Muscle of leg (tissue), 11 donors: ENCODE measurements around the gene DVL3. TPM values are rescaled to one million over a fixed set of nuclear protein-coding genes. Genes with fewer than 3 reads are reported as not detected.
A peak's percentile ranks its signal among the peaks of the same experiment; 100 is the strongest.

Experiments
- DNase-seq: peaks from one replicate; pipeline ENCODE4 v3.0.0; 2013
- H3K27ac ChIP-seq: one replicate; pipeline ENCODE4 v1.5.1; 2013; ENCODE audit warnings: mild to moderate bottlenecking, low read length, control low read depth
- H3K27me3 ChIP-seq: one replicate; pipeline ENCODE4 v1.6.1; 2013; ENCODE audit warnings: low read length; ENCODE audit not compliant: control insufficient read depth, insufficient read depth
- H3K36me3 ChIP-seq: one replicate; pipeline ENCODE4 v1.6.1; 2013; ENCODE audit warnings: low read length; ENCODE audit not compliant: control insufficient read depth, insufficient read depth
- H3K4me1 ChIP-seq: one replicate; pipeline ENCODE4 v1.6.1; 2013; ENCODE audit warnings: low read length; ENCODE audit not compliant: control insufficient read depth, insufficient read depth
- H3K4me3 ChIP-seq: one replicate; pipeline ENCODE4 v1.5.1; 2013; ENCODE audit warnings: low read length, control low read depth
- H3K9me3 ChIP-seq: replicated peaks from 2 replicates; pipeline ENCODE4 v1.6.1; 2013; ENCODE audit warnings: low read depth, low read length; ENCODE audit not compliant: control insufficient read depth
- WGBS: methylation state at CpG from one replicate; pipeline ENCODE4 v1.1.5; 2013; ENCODE audit warnings: missing lambda C conversion rate; ENCODE audit not compliant: insufficient coverage; 5-methylcytosine and 5-hydroxymethylcytosine counted together
- polyA plus RNA-seq, 8 donors: library from polyadenylated mRNA; unstranded; fragments of 120-200 nt; gene quantifications; one replicate each; pipeline versions ENCODE4 v1.2.1 to v1.2.3, GENCODE V29; 2013; ENCODE audit warnings: inconsistent platforms in 1 of 8, low replicate concordance in 1 of 8; ENCODE audit not compliant: insufficient read length in 8 of 8, insufficient read depth in 1 of 8
- total RNA-seq: library from RNA; stranded (reverse); fragments of 120-200 nt; gene quantifications from one replicate; pipeline ENCODE4 v1.2.4, GENCODE V29; 2013

The DVL3 gene
- total and polyA plus RNA-seq, 9 donors: 37.1 to 96.9 (median 86.8) TPM

GRCh38 chr3:184133840-184134745 is 21.1 kb upstream of the DVL3 start:
- WGBS: 0% methylated on average over 30 of the region's 37 CpGs
- H3K36me3 ChIP-seq: peaks cover 13% of the 10 kb centered on the region
- no peaks in the 10 kb centered on the region for H3K9me3 ChIP-seq
- peak; percentile 96 for DNase-seq
- H3K27me3 ChIP-seq: no peaks in the 10 kb centered on the region
- H3K27ac ChIP-seq: peak overlapping the region; percentile 91
- peaks cover 9% of the 10 kb centered on the region for H3K4me1 ChIP-seq
- H3K4me3 ChIP-seq: peak overlapping the region; percentile 65

GRCh38 chr3:184134746-184135148 is 20.4 kb upstream of the DVL3 start:
- 0% methylated on average over 17 of the region's 21 CpGs for WGBS
- Histone ChIP-seq H3K36me3 (peaks cover 13% of the 10 kb centered on the region), H3K9me3 (no peaks in the 10 kb centered on the region), H3K27ac (peak overlapping the region; percentile 91), H3K27me3 (no peaks in the 10 kb centered on the region), H3K4me3 (peak overlapping the region; percentile 65), H3K4me1 (peaks cover 9% of the 10 kb centered on the region)
- no peak for DNase-seq

DNA sequence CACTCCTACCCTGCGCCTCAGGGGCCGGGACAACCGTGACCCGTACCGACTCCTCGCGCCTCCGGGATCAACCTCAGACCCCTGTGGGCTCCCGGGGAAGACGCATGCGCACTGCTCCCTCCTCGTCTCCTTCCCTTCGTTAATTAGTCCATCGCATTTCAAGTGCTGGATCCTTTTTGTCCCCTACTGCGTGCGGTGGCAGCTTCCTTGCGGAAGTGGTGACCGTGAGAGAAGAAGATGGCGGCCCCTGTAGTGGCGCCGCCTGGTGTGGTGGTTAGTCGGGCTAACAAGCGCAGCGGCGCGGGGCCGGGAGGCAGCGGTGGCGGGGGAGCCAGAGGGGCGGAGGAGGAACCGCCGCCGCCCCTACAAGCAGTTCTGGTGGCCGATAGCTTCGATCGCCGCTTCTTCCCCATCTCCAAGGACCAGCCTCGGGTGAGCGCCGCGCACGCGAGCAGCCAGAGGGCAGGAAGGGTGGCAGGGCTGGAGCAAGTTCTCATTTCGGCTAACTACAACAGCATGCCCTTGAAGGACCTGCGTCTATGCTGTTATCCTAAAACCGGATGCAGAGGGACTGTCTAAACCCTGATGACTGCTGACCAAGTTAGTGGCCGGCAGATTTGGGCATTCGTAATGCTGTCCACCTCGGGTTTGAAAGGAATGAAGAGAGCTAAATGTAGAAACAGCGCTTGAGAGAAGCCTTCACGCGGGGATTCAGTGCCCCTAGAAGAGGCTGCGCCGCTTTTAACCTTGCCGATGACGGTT is 19.8 kb upstream of the DVL3 start, which contains the start of gene EIF2B5:
Gene EIF2B5 (plus strand): TSS at position 210 of the 762 bp plus-strand sequence. CDS start 28 bp downstream, at position 238.
- H3K27ac ChIP-seq: peak within 1 kb of the TSS; percentile 91
- peaks cover 19% of the 10 kb centered on the region for H3K36me3 ChIP-seq
- under 1% methylated on average over 33 of the region's 56 CpGs for WGBS
- DNase-seq: peak; percentile 99
- no peaks in the 10 kb centered on the region for H3K27me3 ChIP-seq
- peaks cover 9% of the 10 kb centered on the region for H3K4me1 ChIP-seq
- H3K9me3 ChIP-seq: no peaks in the 10 kb centered on the region
- H3K4me3 ChIP-seq: peak within 1 kb of the TSS; percentile 65

DNA sequence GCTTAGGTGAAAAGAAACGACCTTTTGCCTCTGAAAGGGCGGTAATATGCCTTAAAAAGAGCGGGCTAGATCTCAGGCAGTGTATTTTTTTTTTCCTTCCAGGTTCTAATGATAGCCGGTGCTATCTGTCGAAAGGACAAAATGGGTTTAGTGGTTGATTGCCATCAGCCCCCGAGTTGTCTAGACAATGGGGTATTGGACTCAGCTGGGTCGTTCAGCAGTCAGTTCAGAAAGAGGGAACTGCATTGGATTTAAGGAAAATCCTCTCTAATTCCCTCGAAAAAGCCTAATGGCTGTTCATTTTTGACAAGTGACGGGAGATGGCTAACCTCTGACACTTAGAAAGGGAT is 19.3 kb upstream of the DVL3 start:
- no peaks in the 10 kb centered on the region for H3K9me3 ChIP-seq
- 0% methylated on average over 2 of the region's 9 CpGs for WGBS
- peaks cover 9% of the 10 kb centered on the region for H3K4me1 ChIP-seq
- H3K36me3 ChIP-seq: peaks cover 24% of the 10 kb centered on the region
- no peak for DNase-seq
- peak overlapping the region; percentile 65 for H3K4me3 ChIP-seq
- H3K27me3 ChIP-seq: no peaks in the 10 kb centered on the region
- H3K27ac ChIP-seq: peak overlapping the region; percentile 91

DNA sequence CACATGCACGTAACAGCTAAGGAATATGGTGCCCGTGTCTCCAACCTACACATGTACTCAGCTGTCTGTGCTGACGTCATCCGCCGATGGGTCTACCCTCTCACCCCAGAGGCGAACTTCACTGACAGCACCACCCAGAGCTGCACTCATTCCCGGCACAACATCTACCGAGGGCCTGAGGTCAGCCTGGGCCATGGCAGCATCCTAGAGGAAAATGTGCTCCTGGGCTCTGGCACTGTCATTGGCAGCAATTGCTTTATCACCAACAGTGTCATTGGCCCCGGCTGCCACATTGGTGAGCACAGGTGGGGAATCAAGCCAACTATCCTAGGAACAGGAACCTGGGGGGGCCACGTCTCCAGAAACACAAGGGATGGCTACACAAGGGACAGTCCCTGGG is 14.7 kb upstream of the DVL3 start:
- H3K27ac ChIP-seq: no peak overlapping the region
- no peak overlapping the region for H3K4me3 ChIP-seq
- 90% methylated on average over 10 of the region's 10 CpGs for WGBS
- peaks cover 69% of the 10 kb centered on the region for H3K36me3 ChIP-seq
- peaks cover 23% of the 10 kb centered on the region for H3K4me1 ChIP-seq
- H3K27me3 ChIP-seq: no peaks in the 10 kb centered on the region
- DNase-seq: no peak
- H3K9me3 ChIP-seq: no peaks in the 10 kb centered on the region

DNA sequence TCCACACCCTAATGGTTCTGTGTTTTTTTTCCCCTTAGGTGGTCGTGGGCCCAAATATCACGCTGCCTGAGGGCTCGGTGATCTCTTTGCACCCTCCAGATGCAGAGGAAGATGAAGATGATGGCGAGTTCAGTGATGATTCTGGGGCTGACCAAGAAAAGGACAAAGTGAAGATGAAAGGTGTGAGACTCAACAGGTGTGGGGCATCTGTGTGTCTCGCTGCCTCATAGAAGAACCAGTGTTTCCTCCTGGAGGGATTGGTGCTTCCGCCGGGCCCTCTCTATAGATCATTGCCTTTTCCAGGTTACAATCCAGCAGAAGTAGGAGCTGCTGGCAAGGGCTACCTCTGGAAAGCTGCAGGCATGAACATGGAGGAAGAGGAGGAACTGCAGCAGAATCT is 13.0 kb upstream of the DVL3 start:
- 97% methylated on average over 5 of the region's 7 CpGs for WGBS
- Histone ChIP-seq H3K4me3 (no peak overlapping the region), H3K27me3 (no peaks in the 10 kb centered on the region), H3K9me3 (no peaks in the 10 kb centered on the region), H3K36me3 (peaks cover 74% of the 10 kb centered on the region), H3K4me1 (peaks cover 22% of the 10 kb centered on the region), H3K27ac (no peak overlapping the region)
- no peak for DNase-seq

- no peak overlapping the region for H3K27ac ChIP-seq
- DNase-seq: no peak
- H3K4me3 ChIP-seq: no peak overlapping the region
- peaks cover 66% of the 10 kb centered on the region for H3K36me3 ChIP-seq
- H3K27me3 ChIP-seq: no peaks in the 10 kb centered on the region
- no peaks in the 10 kb centered on the region for H3K9me3 ChIP-seq
- peaks cover 22% of the 10 kb centered on the region for H3K4me1 ChIP-seq
- WGBS: 93% methylated on average over 3 of the region's 3 CpGs
Observed at GRCh38 chr3:184143327-184143726, 11.8 kb upstream of the DVL3 start.

- Histone ChIP-seq H3K4me1 (peaks cover 22% of the 10 kb centered on the region), H3K27me3 (no peaks in the 10 kb centered on the region), H3K4me3 (no peak overlapping the region), H3K36me3 (peaks cover 63% of the 10 kb centered on the region), H3K27ac (no peak overlapping the region), H3K9me3 (no peaks in the 10 kb centered on the region)
- WGBS: 80% methylated on average over 1 of the region's 5 CpGs
- DNase-seq: no peak
Observed at GRCh38 chr3:184144505-184144904, 10.7 kb upstream of the DVL3 start.

- WGBS: no CpG with 5 or more reads among the region's 4 CpGs
- peaks cover 22% of the 10 kb centered on the region for H3K4me1 ChIP-seq
- H3K27ac ChIP-seq: peak overlapping the region; percentile 24
- no peak overlapping the region for H3K4me3 ChIP-seq
- peak; percentile 93 for DNase-seq
- H3K36me3 ChIP-seq: peaks cover 60% of the 10 kb centered on the region
- H3K27me3 ChIP-seq: no peaks in the 10 kb centered on the region
- H3K9me3 ChIP-seq: no peaks in the 10 kb centered on the region
Observed at GRCh38 chr3:184145111-184145524, 10.1 kb upstream of the DVL3 start.

DNA sequence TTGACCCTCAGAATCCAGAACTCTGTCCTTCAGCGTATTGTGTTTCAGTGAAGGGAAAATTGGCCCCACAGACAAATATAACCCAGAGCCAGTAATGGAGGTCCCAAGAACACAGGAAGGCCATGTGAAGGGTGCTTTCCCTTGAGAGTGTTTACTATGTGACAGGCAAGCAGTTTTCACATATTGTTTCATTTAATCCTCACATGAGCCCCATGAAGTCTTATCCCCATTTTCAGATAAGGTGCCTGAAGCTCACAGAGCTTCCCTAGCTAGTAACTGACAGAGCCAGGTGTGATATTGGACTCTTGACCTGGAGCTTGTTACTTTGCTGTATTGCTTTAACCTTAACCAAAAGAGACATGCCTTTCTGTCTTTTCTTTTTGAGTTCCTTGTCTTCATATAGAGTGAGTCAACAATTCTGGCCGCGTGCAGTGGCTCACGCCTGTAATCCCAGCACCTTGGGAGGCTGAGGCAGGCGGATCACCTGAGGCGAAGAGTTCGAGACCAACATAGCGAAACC is 9.4 kb upstream of the DVL3 start:
- H3K36me3 ChIP-seq: peaks cover 53% of the 10 kb centered on the region
- no peak overlapping the region for H3K4me3 ChIP-seq
- WGBS: no CpG with 5 or more reads among the region's 8 CpGs
- no peaks in the 10 kb centered on the region for H3K9me3 ChIP-seq
- H3K4me1 ChIP-seq: peaks cover 22% of the 10 kb centered on the region
- H3K27me3 ChIP-seq: no peaks in the 10 kb centered on the region
- H3K27ac ChIP-seq: peak overlapping the region; percentile 20
- no peak for DNase-seq
